ENCODE results near the gene ZC3H13. TPM values are rescaled to one million over a fixed set of nuclear protein-coding genes. Genes with fewer than 3 reads are reported as not detected.
A peak's percentile ranks its signal among the peaks of the same experiment; 100 is the strongest.

Gene ZC3H13
- total RNA-seq, 1 experiment from 2014 or later: 10.0 TPM

- no peak for DNase-seq (ENCODE audit: low read depth)
These were observed 10.7 kb upstream of the ZC3H13 start for GRCh38 chr13:46063292-46063691.

GRCh38 chr13:46062185-46062584 lies 9.6 kb upstream of the ZC3H13 start:
- DNase-seq (ENCODE audit: low read depth): peak; percentile 50

GRCh38 chr13:46059405-46059804 lies 6.9 kb upstream of the ZC3H13 start:
- no peak for DNase-seq (ENCODE audit: low read depth)

GRCh38 chr13:46058268-46058667 lies 5.7 kb upstream of the ZC3H13 start:
- no peak for DNase-seq (ENCODE audit: low read depth)

- peak; percentile 24 for DNase-seq (ENCODE audit: low read depth)
These were observed 4.9 kb upstream of the ZC3H13 start for GRCh38 chr13:46057256-46058015.

- DNase-seq (ENCODE audit: low read depth): no peak
These were observed 841 bp upstream of the ZC3H13 start for GRCh38 chr13:46053162-46054012.

GRCh38 chr13:46051968-46052318 lies 603 bp downstream of the ZC3H13 start:
- no peak for DNase-seq (ENCODE audit: low read depth)

- DNase-seq (ENCODE audit: low read depth): no peak
These were observed 1.8 kb downstream of the ZC3H13 start for GRCh38 chr13:46050771-46051170.

- DNase-seq (ENCODE audit: low read depth): no peak
These were observed 7.1 kb downstream of the ZC3H13 start for GRCh38 chr13:46045424-46045823.

- no peak for DNase-seq (ENCODE audit: low read depth)
These were observed 8.9 kb downstream of the ZC3H13 start for GRCh38 chr13:46043647-46044046.

- DNase-seq (ENCODE audit: low read depth): no peak
These were observed 11.1 kb downstream of the ZC3H13 start for GRCh38 chr13:46041419-46041839.

GRCh38 chr13:46040763-46041162 lies 11.8 kb downstream of the ZC3H13 start:
- DNase-seq (ENCODE audit: low read depth): no peak

- no peak for DNase-seq (ENCODE audit: low read depth)
These were observed 12.9 kb downstream of the ZC3H13 start for GRCh38 chr13:46039411-46040182.

GRCh38 chr13:46038296-46038695 lies 14.2 kb downstream of the ZC3H13 start:
- DNase-seq (ENCODE audit: low read depth): no peak

- DNase-seq (ENCODE audit: low read depth): no peak
These were observed 17.5 kb downstream of the ZC3H13 start for GRCh38 chr13:46035066-46035465.

GRCh38 chr13:46032341-46032740 lies 20.2 kb downstream of the ZC3H13 start:
- DNase-seq (ENCODE audit: low read depth): no peak

- no peak for DNase-seq (ENCODE audit: low read depth)
These were observed 20.8 kb downstream of the ZC3H13 start for GRCh38 chr13:46031581-46032263.

GRCh38 chr13:46025157-46025556 lies 27.4 kb downstream of the ZC3H13 start:
- no peak for DNase-seq (ENCODE audit: low read depth)

GRCh38 chr13:46022481-46022880 lies 30.1 kb downstream of the ZC3H13 start:
- no peak for DNase-seq (ENCODE audit: low read depth)

GRCh38 chr13:46016216-46016615 lies 36.3 kb downstream of the ZC3H13 start:
- no peak for DNase-seq (ENCODE audit: low read depth)

- no peak for DNase-seq (ENCODE audit: low read depth)
These were observed 37.2 kb downstream of the ZC3H13 start for GRCh38 chr13:46015366-46015765.

- no peak for DNase-seq (ENCODE audit: low read depth)
These were observed 40.1 kb downstream of the ZC3H13 start for GRCh38 chr13:46012404-46012803.

Data from Daoy (cell line).